Astrocyte of the spinal cord (primary cell): ENCODE results near the gene APMAP.
A peak's percentile ranks its signal among the peaks of the same experiment; 100 is the strongest.

ENCODE experiments used
- DNase-seq: peaks from one replicate; pipeline ENCODE4 v3.0.0; 2011; ENCODE audit warnings: low read depth, low spot score
- H3K4me3 ChIP-seq: 2 replicates; pipeline ENCODE4 v1.5.1; 2011; ENCODE audit warnings: low read depth, mild to moderate bottlenecking, low read length, moderate library complexity
- CTCF ChIP-seq: IDR thresholded peaks from 2 replicates; pipeline ENCODE4 v1.5.1; 2012; ENCODE audit warnings: low read depth, mild to moderate bottlenecking, low read length, inconsistent platforms
- in situ Hi-C: cut with HindIII; loops from 2 replicates; pipeline ENCODE4 v1.10.0; 2017; ENCODE audit warnings: low sequenced_read_pairs

The APMAP gene

GRCh38 chr20:25000268-25000801 lies 7.8 kb upstream of the APMAP start:
- no peak overlapping the region for H3K4me3 ChIP-seq
- no peak for TF ChIP-seq CTCF
- in situ Hi-C loops, result no loop called here
- peak; percentile 10 for DNase-seq

GRCh38 chr20:24999568-24999967 lies 7.0 kb upstream of the APMAP start:
- TF ChIP-seq CTCF, result no peak
- in situ Hi-C loops, result no loop called here
- H3K4me3 ChIP-seq, result no peak overlapping the region
- no peak for DNase-seq

- in situ Hi-C loops, result no loop called here
- DNase-seq, result no peak
- TF ChIP-seq CTCF, result no peak
- H3K4me3 ChIP-seq, result no peak overlapping the region
Observed at GRCh38 chr20:24998631-24999445, 6.3 kb upstream of the APMAP start.

GRCh38 chr20:24998121-24998520 lies 5.6 kb upstream of the APMAP start:
- TF ChIP-seq CTCF, result no peak
- DNase-seq, result no peak
- no peak overlapping the region for H3K4me3 ChIP-seq
- in situ Hi-C loops, result no loop called here

- no peak overlapping the region for H3K4me3 ChIP-seq
- DNase-seq, result no peak
- TF ChIP-seq CTCF, result no peak
- in situ Hi-C loops, result no loop called here
Observed at GRCh38 chr20:24996449-24997377, 4.2 kb upstream of the APMAP start.

- TF ChIP-seq CTCF, result no peak
- in situ Hi-C loops, result no loop called here
- no peak overlapping the region for H3K4me3 ChIP-seq
- peak; percentile 5 for DNase-seq
Observed at GRCh38 chr20:24995741-24996448, 3.3 kb upstream of the APMAP start.
